ENCODE measurements around the gene PIEZO2. TPM values are rescaled to one million over a fixed set of nuclear protein-coding genes. Genes with fewer than 3 reads are reported as not detected.

PIEZO2 gene
- polyA plus RNA-seq, 1 donor (not counting 4 experiments of a cell fraction or from before 2014, with no cell fraction given), result not detected

GRCh38 chr18:10792181-10792580 is 357.2 kb downstream of the PIEZO2 start:
- no peak for DNase-seq (ENCODE audit: low read depth, low spot score)

GRCh38 chr18:10791169-10791831 is 358.1 kb downstream of the PIEZO2 start:
- dilution Hi-C loops (cut with MboI; ENCODE audit: extremely low pct_ligation_motif_present, low sequenced_read_pairs), result no loop called here
- no peak overlapping the region for H2AFZ ChIP-seq (ENCODE audit: control insufficient read depth, low read length)

More at GRCh38 chr18:10792181-10792580, 357.2 kb downstream of the PIEZO2 start:
- H3K9me3 ChIP-seq (ENCODE audit: control insufficient read depth, low read depth, low read length), result no peaks in the 10 kb centered on the region
- no peak overlapping the region for H3K4me3 ChIP-seq (ENCODE audit: control insufficient read depth in 2 of 3, extremely low read depth in 1 of 3, insufficient read depth in 2 of 3, low read depth in 1 of 3, low read length in 3 of 3)
- no peak for TF ChIP-seq CTCF (optimal IDR thresholded peaks at IDR 0.05 in 1 of 3, IDR thresholded peaks at IDR 0.05 in 1 of 3, conservative IDR thresholded peaks at IDR 0.05 in 1 of 3; ENCODE audit: extremely low read depth in 1 of 3, insufficient read depth in 2 of 3, low read length in 3 of 3)
- no peak for TF ChIP-seq EZH2 (IDR thresholded peaks at IDR 0.05; ENCODE audit: low read length)
- dilution Hi-C loops (cut with MboI; ENCODE audit: extremely low pct_ligation_motif_present, low sequenced_read_pairs), result no loop called here
- no peak overlapping the region for H3K4me2 ChIP-seq (ENCODE audit: control insufficient read depth, extremely low read depth, insufficient read depth, low read depth, low read length)
- FAIRE-seq, result no peak
- H3K4me1 ChIP-seq (ENCODE audit: control insufficient read depth, extremely low read depth, insufficient read depth, low read length), result no peaks in the 10 kb centered on the region
- H3K9ac ChIP-seq (ENCODE audit: control insufficient read depth, extremely low read depth, insufficient read depth, low read length), result no peak overlapping the region
- no peaks in the 10 kb centered on the region for H3K9me1 ChIP-seq (ENCODE audit: control insufficient read depth, extremely low read depth, insufficient read depth, low read length)
- no peaks in the 10 kb centered on the region for H3K36me3 ChIP-seq (ENCODE audit: control insufficient read depth in 2 of 2, extremely low read depth in 1 of 2, insufficient read depth in 2 of 2, low read length in 2 of 2)
- no peak overlapping the region for H3K27ac ChIP-seq (ENCODE audit: control insufficient read depth, insufficient read depth, low read length)
- H2AFZ ChIP-seq (ENCODE audit: control insufficient read depth, low read length), result no peak overlapping the region
- no peaks in the 10 kb centered on the region for H3K27me3 ChIP-seq (ENCODE audit: control insufficient read depth, extremely low read depth, insufficient read depth, low read length)
- H4K20me1 ChIP-seq (ENCODE audit: control insufficient read depth, extremely low read depth, insufficient read depth, low read length), result no peaks in the 10 kb centered on the region
- H3K79me2 ChIP-seq (ENCODE audit: control insufficient read depth, insufficient read depth, low read length), result no peaks in the 10 kb centered on the region

More at GRCh38 chr18:10791169-10791831, 358.1 kb downstream of the PIEZO2 start:
- Histone ChIP-seq H3K27ac (ENCODE audit: control insufficient read depth, insufficient read depth, low read length) (no peak overlapping the region), H3K4me3 (ENCODE audit: control insufficient read depth in 2 of 3, extremely low read depth in 1 of 3, insufficient read depth in 2 of 3, low read depth in 1 of 3, low read length in 3 of 3) (no peak overlapping the region), H3K9ac (ENCODE audit: control insufficient read depth, extremely low read depth, insufficient read depth, low read length) (no peak overlapping the region), H4K20me1 (ENCODE audit: control insufficient read depth, extremely low read depth, insufficient read depth, low read length) (no peaks in the 10 kb centered on the region), H3K36me3 (ENCODE audit: control insufficient read depth in 2 of 2, extremely low read depth in 1 of 2, insufficient read depth in 2 of 2, low read length in 2 of 2) (no peaks in the 10 kb centered on the region), H3K4me1 (ENCODE audit: control insufficient read depth, extremely low read depth, insufficient read depth, low read length) (no peaks in the 10 kb centered on the region), H3K4me2 (ENCODE audit: control insufficient read depth, extremely low read depth, insufficient read depth, low read depth, low read length) (no peak overlapping the region), H3K79me2 (ENCODE audit: control insufficient read depth, insufficient read depth, low read length) (no peaks in the 10 kb centered on the region), H3K9me1 (ENCODE audit: control insufficient read depth, extremely low read depth, insufficient read depth, low read length) (no peaks in the 10 kb centered on the region), H3K9me3 (ENCODE audit: control insufficient read depth, low read depth, low read length) (no peaks in the 10 kb centered on the region), H3K27me3 (ENCODE audit: control insufficient read depth, extremely low read depth, insufficient read depth, low read length) (no peaks in the 10 kb centered on the region)
- TF ChIP-seq EZH2 (IDR thresholded peaks at IDR 0.05; ENCODE audit: low read length) (no peak), CTCF (optimal IDR thresholded peaks at IDR 0.05 in 1 of 3, IDR thresholded peaks at IDR 0.05 in 1 of 3, conservative IDR thresholded peaks at IDR 0.05 in 1 of 3; ENCODE audit: extremely low read depth in 1 of 3, insufficient read depth in 2 of 3, low read length in 3 of 3) (no peak)
- DNase-seq (ENCODE audit: low read depth, low spot score) (no peak), FAIRE-seq (no peak)

Measured in keratinocyte (primary cell).